Neural cell (in vitro differentiated cells): ENCODE data around the gene SPAG16. TPM values are rescaled to one million over a fixed set of nuclear protein-coding genes. Genes with fewer than 3 reads are reported as not detected.

Experiments used
- H2AFZ ChIP-seq: fragments of 200-600, 300-800 bp; sonication (generic), shearing (Covaris generic); 2 replicates; pipeline ENCODE4 v1.6.0; 2014; ENCODE audit warnings: low read depth, mild to moderate bottlenecking, antibody characterized with exemption, low read length, moderate library complexity
- H3F3A ChIP-seq: fragments of 200-600 bp; shearing (Covaris generic); 2 replicates; pipeline ENCODE4 v1.6.1; 2016; ENCODE audit warnings: mild to moderate bottlenecking, moderate library complexity, mixed read lengths, antibody characterized with exemption, low read length; ENCODE audit not compliant: insufficient read depth, poor library complexity, severe bottlenecking
- H3K27ac ChIP-seq: fragments of 200-600, 300-800 bp; sonication (generic), shearing (Covaris generic); 2 replicates; pipeline ENCODE4 v1.5.1; 2014; ENCODE audit warnings: mild to moderate bottlenecking, low read length, moderate library complexity
- H3K27me3 ChIP-seq: fragments of 300-800, 200-600 bp; sonication (generic), shearing (Covaris generic); 2 replicates; pipeline ENCODE4 v1.6.0; 2014; ENCODE audit warnings: mild to moderate bottlenecking, low read depth, low read length, moderate library complexity; ENCODE audit not compliant: insufficient read depth
- H3K36me3 ChIP-seq: fragments of 300-800, 200-600 bp; sonication (generic), shearing (Covaris generic); 2 replicates; pipeline ENCODE4 v1.5.1; 2014; ENCODE audit warnings: mild to moderate bottlenecking, antibody characterized with exemption, low read length, moderate library complexity; ENCODE audit not compliant: insufficient read depth
- H3K4me2 ChIP-seq: fragments of 300-800, 200-600 bp; sonication (generic), shearing (Covaris generic); 2 replicates; pipeline ENCODE4 v1.6.0; 2014; ENCODE audit warnings: mild to moderate bottlenecking, low read length
- H3K4me3 ChIP-seq: fragments of 300-800, 200-600 bp; sonication (generic), shearing (Covaris generic); 2 replicates; pipeline ENCODE4 v1.5.1; 2014; ENCODE audit warnings: mild to moderate bottlenecking, low read length, moderate library complexity
- H3K79me2 ChIP-seq: fragments of 200-600 bp; shearing (Covaris generic); replicated peaks from 2 replicates; pipeline ENCODE4 v1.6.0; 2014; ENCODE audit warnings: mild to moderate bottlenecking, low read length, moderate library complexity; ENCODE audit not compliant: insufficient read depth
- H3K9ac ChIP-seq: fragments of 300-800, 200-600 bp; sonication (generic), shearing (Covaris generic); 2 replicates; pipeline ENCODE4 v1.6.1; 2016; ENCODE audit warnings: mild to moderate bottlenecking, low read length, mixed read lengths
- H3K9me2 ChIP-seq: fragments of 200-600 bp; shearing (Covaris generic); 2 replicates; pipeline ENCODE4 v1.6.1; 2016; ENCODE audit warnings: mild to moderate bottlenecking, low read length, mixed read lengths; ENCODE audit not compliant: insufficient read depth
- H3K9me3 ChIP-seq: fragments of 200-600, 300-800 bp; sonication (generic), shearing (Covaris generic); 2 replicates; pipeline ENCODE4 v1.6.1; 2016; ENCODE audit warnings: mild to moderate bottlenecking, mixed run types, low read length, moderate library complexity, mixed read lengths
- H4K20me1 ChIP-seq: fragments of 200-600 bp; shearing (Covaris generic); 2 replicates; pipeline ENCODE4 v1.6.1; 2016; ENCODE audit warnings: mild to moderate bottlenecking, mixed run types; ENCODE audit not compliant: insufficient read depth
- EP300 ChIP-seq: fragments of 450-650 bp; conservative IDR thresholded peaks from 2 replicates; pipeline ENCODE4 v1.6.1; 2014; ENCODE audit warnings: antibody characterized with exemption, mild to moderate bottlenecking, moderate library complexity; ENCODE audit not compliant: poor library complexity, severe bottlenecking
- EZH2 ChIP-seq: fragments of 200-600, 300-800 bp; shearing (Covaris generic), sonication (generic); IDR thresholded peaks from 2 replicates; pipeline ENCODE4 v1.6.1; 2014; ENCODE audit warnings: antibody characterized with exemption, low read length, borderline replicate concordance, mild to moderate bottlenecking; ENCODE audit not compliant: insufficient read depth, poor library complexity, severe bottlenecking
- MXI1 ChIP-seq: fragments of 450-650 bp; conservative IDR thresholded peaks from 2 replicates; pipeline ENCODE4 v1.6.1; 2014; ENCODE audit warnings: antibody characterized with exemption, mild to moderate bottlenecking; ENCODE audit not compliant: poor library complexity, severe bottlenecking
- POLR2AphosphoS5 ChIP-seq: IDR thresholded peaks from 2 replicates; pipeline ENCODE4 v1.6.1; 2012
- RAD21 ChIP-seq: fragments of 450-650 bp; conservative IDR thresholded peaks from 2 replicates; pipeline ENCODE4 v1.6.1; 2014; ENCODE audit warnings: antibody characterized with exemption, mild to moderate bottlenecking, moderate library complexity
- SMC3 ChIP-seq: fragments of 450-650 bp; conservative IDR thresholded peaks from 2 replicates; pipeline ENCODE4 v1.6.1; 2014; ENCODE audit warnings: antibody characterized with exemption, mild to moderate bottlenecking, moderate library complexity; ENCODE audit not compliant: poor library complexity
- TAF1 ChIP-seq: IDR thresholded peaks from 2 replicates; pipeline ENCODE4 v1.6.1; 2012; ENCODE audit warnings: low read depth
- polyA plus RNA-seq: library from polyadenylated mRNA; depleted of rRNA; stranded (reverse); fragments of >200 nt; gene quantifications from 2 replicates; pipeline ENCODE4 v1.2.3, GENCODE V29; 2014
- TF ChIP-seq, protein P1 (sequence below): fragments of 450-650 bp; IDR thresholded peaks from 2 replicates; pipeline ENCODE4 v1.5.1; 2014; ENCODE audit warnings: antibody characterized with exemption, mild to moderate bottlenecking, moderate library complexity; ENCODE audit not compliant: poor library complexity, severe bottlenecking
- TF ChIP-seq, protein P2 (sequence below): IDR thresholded peaks from 2 replicates; pipeline ENCODE4 v1.6.1; 2012; ENCODE audit warnings: borderline replicate concordance

The SPAG16 gene
- polyA plus RNA-seq, 1 donor from 2014 or later: 75.4 TPM

- TF ChIP-seq POLR2AphosphoS5 (no peak), TAF1 (no peak), MXI1 (no peak), RAD21 (no peak), EZH2 (no peak), SMC3 (no peak), EP300 (no peak)
- TF ChIP-seq, protein P1, sequence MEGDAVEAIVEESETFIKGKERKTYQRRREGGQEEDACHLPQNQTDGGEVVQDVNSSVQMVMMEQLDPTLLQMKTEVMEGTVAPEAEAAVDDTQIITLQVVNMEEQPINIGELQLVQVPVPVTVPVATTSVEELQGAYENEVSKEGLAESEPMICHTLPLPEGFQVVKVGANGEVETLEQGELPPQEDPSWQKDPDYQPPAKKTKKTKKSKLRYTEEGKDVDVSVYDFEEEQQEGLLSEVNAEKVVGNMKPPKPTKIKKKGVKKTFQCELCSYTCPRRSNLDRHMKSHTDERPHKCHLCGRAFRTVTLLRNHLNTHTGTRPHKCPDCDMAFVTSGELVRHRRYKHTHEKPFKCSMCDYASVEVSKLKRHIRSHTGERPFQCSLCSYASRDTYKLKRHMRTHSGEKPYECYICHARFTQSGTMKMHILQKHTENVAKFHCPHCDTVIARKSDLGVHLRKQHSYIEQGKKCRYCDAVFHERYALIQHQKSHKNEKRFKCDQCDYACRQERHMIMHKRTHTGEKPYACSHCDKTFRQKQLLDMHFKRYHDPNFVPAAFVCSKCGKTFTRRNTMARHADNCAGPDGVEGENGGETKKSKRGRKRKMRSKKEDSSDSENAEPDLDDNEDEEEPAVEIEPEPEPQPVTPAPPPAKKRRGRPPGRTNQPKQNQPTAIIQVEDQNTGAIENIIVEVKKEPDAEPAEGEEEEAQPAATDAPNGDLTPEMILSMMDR: no peak
- TF ChIP-seq, protein P2, sequence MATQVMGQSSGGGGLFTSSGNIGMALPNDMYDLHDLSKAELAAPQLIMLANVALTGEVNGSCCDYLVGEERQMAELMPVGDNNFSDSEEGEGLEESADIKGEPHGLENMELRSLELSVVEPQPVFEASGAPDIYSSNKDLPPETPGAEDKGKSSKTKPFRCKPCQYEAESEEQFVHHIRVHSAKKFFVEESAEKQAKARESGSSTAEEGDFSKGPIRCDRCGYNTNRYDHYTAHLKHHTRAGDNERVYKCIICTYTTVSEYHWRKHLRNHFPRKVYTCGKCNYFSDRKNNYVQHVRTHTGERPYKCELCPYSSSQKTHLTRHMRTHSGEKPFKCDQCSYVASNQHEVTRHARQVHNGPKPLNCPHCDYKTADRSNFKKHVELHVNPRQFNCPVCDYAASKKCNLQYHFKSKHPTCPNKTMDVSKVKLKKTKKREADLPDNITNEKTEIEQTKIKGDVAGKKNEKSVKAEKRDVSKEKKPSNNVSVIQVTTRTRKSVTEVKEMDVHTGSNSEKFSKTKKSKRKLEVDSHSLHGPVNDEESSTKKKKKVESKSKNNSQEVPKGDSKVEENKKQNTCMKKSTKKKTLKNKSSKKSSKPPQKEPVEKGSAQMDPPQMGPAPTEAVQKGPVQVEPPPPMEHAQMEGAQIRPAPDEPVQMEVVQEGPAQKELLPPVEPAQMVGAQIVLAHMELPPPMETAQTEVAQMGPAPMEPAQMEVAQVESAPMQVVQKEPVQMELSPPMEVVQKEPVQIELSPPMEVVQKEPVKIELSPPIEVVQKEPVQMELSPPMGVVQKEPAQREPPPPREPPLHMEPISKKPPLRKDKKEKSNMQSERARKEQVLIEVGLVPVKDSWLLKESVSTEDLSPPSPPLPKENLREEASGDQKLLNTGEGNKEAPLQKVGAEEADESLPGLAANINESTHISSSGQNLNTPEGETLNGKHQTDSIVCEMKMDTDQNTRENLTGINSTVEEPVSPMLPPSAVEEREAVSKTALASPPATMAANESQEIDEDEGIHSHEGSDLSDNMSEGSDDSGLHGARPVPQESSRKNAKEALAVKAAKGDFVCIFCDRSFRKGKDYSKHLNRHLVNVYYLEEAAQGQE: no peak
- Histone ChIP-seq H2AFZ (no peak overlapping the region), H3F3A (no peaks in the 10 kb centered on the region), H3K4me3 (no peak overlapping the region), H3K27ac (no peak overlapping the region), H3K27me3 (no peaks in the 10 kb centered on the region), H3K9me3 (no peaks in the 10 kb centered on the region), H3K9ac (no peak overlapping the region), H3K79me2 (no peaks in the 10 kb centered on the region), H4K20me1 (no peaks in the 10 kb centered on the region), H3K9me2 (no peaks in the 10 kb centered on the region), H3K4me2 (no peak overlapping the region), H3K36me3 (no peaks in the 10 kb centered on the region)
These were observed 127.5 kb downstream of the SPAG16 start for GRCh38 chr2:213411582-213412289.

DNA sequence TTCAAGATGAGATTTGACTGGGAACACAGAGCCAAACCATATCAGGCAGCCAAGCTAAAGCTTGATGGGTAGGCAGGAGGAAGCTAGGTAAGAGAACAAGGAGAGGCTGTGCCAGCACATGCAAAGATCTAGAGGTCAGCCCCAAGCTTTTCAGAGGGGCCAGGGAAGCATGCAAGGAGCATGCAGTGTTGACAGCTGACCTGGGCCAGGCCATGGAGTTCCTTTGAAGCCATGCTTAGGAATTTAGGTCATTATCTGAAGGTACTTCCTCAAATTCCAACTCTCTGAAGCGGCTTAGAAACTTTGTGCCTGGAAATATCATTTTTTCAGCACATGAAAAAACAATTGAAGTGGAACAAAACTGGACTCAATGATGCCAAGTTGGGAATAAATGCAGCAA is 130.8 kb downstream of the SPAG16 start:
- Histone ChIP-seq H2AFZ (no peak overlapping the region), H3K27ac (no peak overlapping the region), H3K4me3 (no peak overlapping the region), H3K27me3 (no peaks in the 10 kb centered on the region), H3K9me3 (no peaks in the 10 kb centered on the region), H3K36me3 (no peaks in the 10 kb centered on the region), H3K9me2 (no peaks in the 10 kb centered on the region), H3K9ac (no peak overlapping the region), H3F3A (no peaks in the 10 kb centered on the region), H3K79me2 (no peaks in the 10 kb centered on the region), H4K20me1 (no peaks in the 10 kb centered on the region), H3K4me2 (no peak overlapping the region)
- TF ChIP-seq MXI1: no peak
- TF ChIP-seq POLR2AphosphoS5: no peak
- TF ChIP-seq, protein P1: no peak
- no peak for TF ChIP-seq SMC3
- TF ChIP-seq, protein P2: no peak
- no peak for TF ChIP-seq EZH2
- TF ChIP-seq RAD21: no peak
- no peak for TF ChIP-seq TAF1
- TF ChIP-seq EP300: no peak
